Measurements from ENCODE around the gene ERH. TPM values are rescaled to one million over a fixed set of nuclear protein-coding genes. Genes with fewer than 3 reads are reported as not detected.

Gene ERH
- total RNA-seq, 1 donor from 2014 or later: 261 TPM

DNA sequence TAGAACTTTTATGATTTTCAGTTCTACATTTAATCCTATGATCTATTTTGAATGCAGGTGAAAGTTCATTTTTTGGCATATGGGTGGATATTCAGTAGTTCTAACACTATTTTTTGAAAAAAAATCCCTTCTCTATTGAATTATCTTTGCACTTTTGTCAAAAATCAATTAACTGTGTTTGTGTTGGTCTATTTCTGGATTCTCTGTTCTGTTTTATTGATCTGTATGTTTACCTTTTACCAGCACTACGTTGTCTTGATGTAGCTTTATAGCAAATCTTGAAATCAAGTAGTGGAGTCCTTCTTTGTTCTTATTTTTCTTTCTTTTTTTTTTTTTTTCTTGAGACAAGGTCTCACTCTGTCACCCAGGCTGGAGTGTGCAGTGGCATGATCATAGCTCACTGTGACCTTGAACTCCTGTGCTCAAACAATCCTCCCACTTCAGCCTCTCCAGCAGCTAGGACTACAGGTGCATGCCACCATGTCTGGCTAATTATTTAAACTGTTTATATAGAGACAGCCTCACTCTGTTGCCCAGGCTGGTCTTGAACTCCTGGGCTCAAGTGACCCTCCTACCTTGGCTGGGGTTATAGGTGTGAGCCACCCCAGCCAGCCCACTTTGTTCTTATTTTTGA is 32.3 kb upstream of the ERH start:
- Mint-ChIP-seq H3K27ac (no peak overlapping the region), H3K4me3 (no peak overlapping the region), H3K9me3 (peaks cover 33% of the 10 kb centered on the region), H3K36me3 (peaks cover 51% of the 10 kb centered on the region), H3K4me1 (no peaks in the 10 kb centered on the region), H3K27me3 (ENCODE audit: low read depth) (no peaks in the 10 kb centered on the region)
- TF ChIP-seq, protein P1, sequence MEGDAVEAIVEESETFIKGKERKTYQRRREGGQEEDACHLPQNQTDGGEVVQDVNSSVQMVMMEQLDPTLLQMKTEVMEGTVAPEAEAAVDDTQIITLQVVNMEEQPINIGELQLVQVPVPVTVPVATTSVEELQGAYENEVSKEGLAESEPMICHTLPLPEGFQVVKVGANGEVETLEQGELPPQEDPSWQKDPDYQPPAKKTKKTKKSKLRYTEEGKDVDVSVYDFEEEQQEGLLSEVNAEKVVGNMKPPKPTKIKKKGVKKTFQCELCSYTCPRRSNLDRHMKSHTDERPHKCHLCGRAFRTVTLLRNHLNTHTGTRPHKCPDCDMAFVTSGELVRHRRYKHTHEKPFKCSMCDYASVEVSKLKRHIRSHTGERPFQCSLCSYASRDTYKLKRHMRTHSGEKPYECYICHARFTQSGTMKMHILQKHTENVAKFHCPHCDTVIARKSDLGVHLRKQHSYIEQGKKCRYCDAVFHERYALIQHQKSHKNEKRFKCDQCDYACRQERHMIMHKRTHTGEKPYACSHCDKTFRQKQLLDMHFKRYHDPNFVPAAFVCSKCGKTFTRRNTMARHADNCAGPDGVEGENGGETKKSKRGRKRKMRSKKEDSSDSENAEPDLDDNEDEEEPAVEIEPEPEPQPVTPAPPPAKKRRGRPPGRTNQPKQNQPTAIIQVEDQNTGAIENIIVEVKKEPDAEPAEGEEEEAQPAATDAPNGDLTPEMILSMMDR (IDR thresholded peaks at IDR 0.05; ENCODE audit: unreplicated experiment): no peak
- no peak for DNase-seq (ENCODE audit: low spot score in 2 of 2, unreplicated experiment in 2 of 2)

DNA sequence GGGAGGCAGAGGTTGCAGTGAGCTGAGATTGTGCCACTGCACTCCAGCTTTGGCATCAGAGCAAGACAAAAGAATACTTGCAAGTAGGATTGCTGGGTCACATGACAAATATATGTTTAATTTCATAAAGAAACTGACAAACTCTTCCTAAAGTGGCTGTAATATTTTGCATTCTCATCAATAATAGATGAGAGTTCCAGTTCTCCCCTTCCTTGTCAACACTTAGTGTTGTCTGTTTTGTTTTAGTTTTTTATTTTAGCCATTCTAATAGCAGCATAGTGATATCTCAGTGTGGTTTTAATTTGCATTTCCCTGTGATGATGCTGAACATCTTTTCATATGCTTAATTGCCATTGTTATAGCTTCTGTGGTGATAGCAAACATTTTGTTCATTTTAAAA is 31.5 kb upstream of the ERH start:
- TF ChIP-seq, protein P1 (IDR thresholded peaks at IDR 0.05; ENCODE audit: unreplicated experiment): no peak
- peaks cover 33% of the 10 kb centered on the region for H3K9me3 Mint-ChIP-seq
- H3K36me3 Mint-ChIP-seq: peaks cover 54% of the 10 kb centered on the region
- no peaks in the 10 kb centered on the region for H3K4me1 Mint-ChIP-seq
- no peak overlapping the region for H3K27ac Mint-ChIP-seq
- no peak overlapping the region for H3K4me3 Mint-ChIP-seq
- DNase-seq (ENCODE audit: low spot score in 2 of 2, unreplicated experiment in 2 of 2): no peak
- no peaks in the 10 kb centered on the region for H3K27me3 Mint-ChIP-seq (ENCODE audit: low read depth)

DNA sequence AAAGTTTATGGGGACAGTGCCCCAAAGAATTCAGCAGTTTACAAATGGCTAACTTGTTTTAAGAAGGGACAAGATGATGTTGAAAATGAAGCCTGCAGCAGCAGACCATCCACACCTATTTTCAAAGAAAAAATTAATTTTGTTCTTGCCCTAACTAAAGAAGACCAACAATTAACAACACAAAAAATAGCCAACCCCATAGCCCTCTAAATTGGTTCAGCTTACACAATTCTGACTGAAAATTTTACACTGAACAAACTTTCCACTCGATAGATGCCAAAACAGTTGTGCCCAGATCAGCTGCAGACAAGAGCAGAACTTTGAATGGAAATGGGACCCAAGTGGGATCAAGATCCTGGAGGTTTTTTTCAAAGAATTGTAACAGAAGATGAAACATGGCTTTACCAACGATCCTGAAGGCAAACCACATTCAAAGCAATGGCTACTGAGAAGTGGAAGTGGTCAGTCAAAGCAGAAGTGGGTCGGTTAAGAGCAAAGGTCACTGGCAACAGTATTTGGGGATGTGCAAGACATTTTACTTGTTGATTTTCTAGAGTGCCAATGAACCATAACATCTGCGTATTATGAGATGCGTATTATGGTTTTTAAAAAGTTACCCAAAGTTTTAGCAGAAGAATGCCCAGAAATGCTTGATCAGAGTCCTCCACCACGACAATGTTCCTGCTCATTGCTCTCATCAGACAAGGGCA is 30.3 kb upstream of the ERH start:
- no peak overlapping the region for H3K27ac Mint-ChIP-seq
- no peaks in the 10 kb centered on the region for H3K4me1 Mint-ChIP-seq
- peaks cover 33% of the 10 kb centered on the region for H3K9me3 Mint-ChIP-seq
- no peak overlapping the region for H3K4me3 Mint-ChIP-seq
- TF ChIP-seq, protein P1 (IDR thresholded peaks at IDR 0.05; ENCODE audit: unreplicated experiment): no peak
- no peaks in the 10 kb centered on the region for H3K27me3 Mint-ChIP-seq (ENCODE audit: low read depth)
- H3K36me3 Mint-ChIP-seq: peaks cover 59% of the 10 kb centered on the region
- no peak for DNase-seq (ENCODE audit: low spot score in 2 of 2, unreplicated experiment in 2 of 2)

DNA sequence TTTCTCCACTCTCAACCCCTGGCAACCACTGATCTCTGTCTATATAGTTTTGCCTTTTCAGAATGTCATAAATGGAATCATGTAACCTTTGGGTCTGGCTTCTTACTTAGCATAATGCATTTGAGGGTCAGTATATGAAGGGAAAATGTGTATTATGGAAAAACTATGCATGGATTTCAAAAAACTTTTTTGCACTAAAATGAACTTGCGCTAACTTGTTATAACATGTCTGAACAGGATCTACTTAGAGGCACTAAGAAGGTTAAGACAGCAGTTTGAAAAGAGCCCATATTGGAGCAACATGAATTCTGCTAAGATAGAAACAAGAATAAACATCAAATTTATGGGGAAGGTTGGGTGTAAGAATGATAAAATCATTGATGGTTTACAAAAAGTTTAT is 29.5 kb upstream of the ERH start:
- no peaks in the 10 kb centered on the region for H3K27me3 Mint-ChIP-seq (ENCODE audit: low read depth)
- no peak overlapping the region for H3K4me3 Mint-ChIP-seq
- TF ChIP-seq, protein P1 (IDR thresholded peaks at IDR 0.05; ENCODE audit: unreplicated experiment): no peak
- peaks cover 28% of the 10 kb centered on the region for H3K9me3 Mint-ChIP-seq
- DNase-seq (ENCODE audit: low spot score in 2 of 2, unreplicated experiment in 2 of 2): no peak
- no peaks in the 10 kb centered on the region for H3K4me1 Mint-ChIP-seq
- H3K36me3 Mint-ChIP-seq: peaks cover 55% of the 10 kb centered on the region
- no peak overlapping the region for H3K27ac Mint-ChIP-seq

DNA sequence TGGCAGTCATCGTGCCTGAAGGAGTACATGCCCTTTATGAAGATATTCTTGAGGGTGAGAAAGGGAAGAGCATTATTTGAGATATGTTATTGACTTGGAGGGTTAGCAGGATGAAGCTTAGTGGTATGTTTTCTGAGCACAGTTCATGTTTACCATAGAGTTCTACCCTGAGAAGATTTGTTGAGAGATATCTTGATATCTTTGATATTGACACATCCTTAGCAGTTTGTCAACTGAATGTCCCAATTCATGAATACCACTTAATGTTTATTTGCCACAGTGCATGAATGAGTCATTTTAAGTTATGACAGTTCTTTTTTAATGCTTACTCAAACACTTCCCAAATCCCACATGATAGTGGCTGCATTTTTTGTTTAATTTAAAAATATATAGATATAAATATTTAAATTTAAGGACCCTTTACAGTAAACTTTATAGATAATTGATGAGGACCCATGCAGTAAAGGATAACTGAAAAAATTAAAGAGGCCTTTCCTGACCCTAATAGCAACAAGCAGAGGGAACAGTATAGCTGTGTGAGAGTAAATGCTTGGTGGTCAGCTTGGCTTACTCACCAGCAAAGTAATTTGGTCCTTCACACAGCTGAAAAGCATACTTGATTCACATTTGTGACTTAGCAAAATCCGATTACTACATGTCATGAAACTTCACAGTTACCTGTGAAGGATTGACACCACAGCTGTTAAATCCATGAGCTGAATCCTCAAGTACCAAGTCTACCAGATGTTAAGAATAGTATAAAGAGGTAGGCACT is 26.2 kb upstream of the ERH start:
- TF ChIP-seq, protein P1 (IDR thresholded peaks at IDR 0.05; ENCODE audit: unreplicated experiment): no peak
- DNase-seq (ENCODE audit: low spot score in 2 of 2, unreplicated experiment in 2 of 2): no peak
- Mint-ChIP-seq H3K4me1 (no peaks in the 10 kb centered on the region), H3K9me3 (peaks cover 24% of the 10 kb centered on the region), H3K27ac (no peak overlapping the region), H3K4me3 (no peak overlapping the region), H3K36me3 (peaks cover 48% of the 10 kb centered on the region), H3K27me3 (ENCODE audit: low read depth) (no peaks in the 10 kb centered on the region)

All from mesothelial cell of epicardium (in vitro differentiated cells).